ELF-1 (cell line): Measurements from ENCODE around the gene AIP.
"Not testable (repeated sequence)": the region's sequence is repeated elsewhere in the genome, so short reads cannot be mapped to it uniquely, and the experiment has no call there.

ENCODE experiments used
- DNase-seq: peaks from one replicate; pipeline ENCODE4 v3.0.0-alpha.2; 2016; ENCODE audit warnings: low read depth, low spot score

The AIP gene

GRCh38 chr11:67506426-67507051, 23.7 kb downstream of the AIP start:
- DNase-seq = no peak

- DNase-seq = no peak
Measured at GRCh38 chr11:67507242-67507863, 24.5 kb downstream of the AIP start.

GRCh38 chr11:67507864-67508485, 25.1 kb downstream of the AIP start, which contains the start of gene CDK2AP2:
CDK2AP2 (minus strand) TSS chr11:67508162; CDS start chr11:67508082, 80 bp downstream.
- peak; percentile 100 for DNase-seq

GRCh38 chr11:67508486-67509121, 25.8 kb downstream of the AIP start:
- DNase-seq = peak; percentile 98

GRCh38 chr11:67510023-67510345, 27.2 kb downstream of the AIP start:
- DNase-seq = no peak

- DNase-seq = not testable (repeated sequence)
Measured at GRCh38 chr11:67511558-67511957, 28.7 kb downstream of the AIP start.

GRCh38 chr11:67514116-67514515, 31.3 kb downstream of the AIP start:
- no peak for DNase-seq

GRCh38 chr11:67516806-67517205, 34.0 kb downstream of the AIP start:
- DNase-seq = no peak

GRCh38 chr11:67517784-67518552, 35.1 kb downstream of the AIP start:
- DNase-seq = no peak

- no peak for DNase-seq
Measured at GRCh38 chr11:67519726-67520125, 36.9 kb downstream of the AIP start.

- no peak for DNase-seq
Measured at GRCh38 chr11:67520856-67521824, 38.3 kb downstream of the AIP start.

- no peak for DNase-seq
Measured at GRCh38 chr11:67521924-67522323, 39.1 kb downstream of the AIP start.

- DNase-seq = no peak
Measured at GRCh38 chr11:67522338-67522737, 39.5 kb downstream of the AIP start.

- no peak for DNase-seq
Measured at GRCh38 chr11:67522844-67523555, 40.2 kb downstream of the AIP start, which contains the start of gene CABP2. CABP2 (minus strand) TSS chr11:67523446; CDS start chr11:67523326, 120 bp downstream.

GRCh38 chr11:67523556-67524479, 41.0 kb downstream of the AIP start:
- no peak for DNase-seq

- no peak for DNase-seq
Measured at GRCh38 chr11:67524480-67524808, 41.6 kb downstream of the AIP start.

- no peak for DNase-seq
Measured at GRCh38 chr11:67525275-67525976, 42.6 kb downstream of the AIP start.

- no peak for DNase-seq
Measured at GRCh38 chr11:67528376-67528775, 45.5 kb downstream of the AIP start.

GRCh38 chr11:67530282-67530592, 47.4 kb downstream of the AIP start:
- DNase-seq = no peak
